Kidney (tissue), 14 donors: ENCODE measurements around the gene SERF2. TPM values are rescaled to one million over a fixed set of nuclear protein-coding genes. Genes with fewer than 3 reads are reported as not detected.

Source experiments
- DNase-seq, 5 donors: peaks; one replicate each; pipeline ENCODE4 v3.0.0-alpha.2; 2013 to 2020
- FAIRE-seq: peaks from 2 replicates; lab custom pipeline; 2012; peaks lifted over from hg19 to GRCh38; lab: Jason Lieb, UNC
- H3K27ac ChIP-seq, 2 donors: one replicate each; pipeline ENCODE4 v1.7.0; 2013; ENCODE audit warnings: low read depth in 2 of 2, low read length in 2 of 2, inconsistent platforms in 1 of 2
- H3K27me3 ChIP-seq: one replicate; pipeline ENCODE4 v1.7.1; 2013; ENCODE audit warnings: low read length, inconsistent platforms; ENCODE audit not compliant: control insufficient read depth, insufficient read depth
- H3K36me3 ChIP-seq, 3 donors: one replicate each; pipeline versions ENCODE4 v1.7.0 to v1.7.1; 2013; ENCODE audit warnings: low read length in 3 of 3, control low read depth in 1 of 3, inconsistent platforms in 1 of 3; ENCODE audit not compliant: insufficient read depth in 3 of 3, control insufficient read depth in 2 of 3
- H3K4me1 ChIP-seq, 3 donors: one replicate each; pipeline versions ENCODE4 v1.7.0 to v1.7.1; 2013; ENCODE audit warnings: low read length in 3 of 3, inconsistent platforms in 1 of 3, low read depth in 1 of 3; ENCODE audit not compliant: control insufficient read depth in 2 of 3, insufficient read depth in 2 of 3
- H3K4me3 ChIP-seq, 3 donors: one replicate each; pipeline versions ENCODE4 v1.7.0 to v1.8.1; 2013; ENCODE audit warnings: low read length in 3 of 3, control low read depth in 1 of 3, inconsistent platforms in 1 of 3
- H3K9ac ChIP-seq, 3 donors: one replicate each; pipeline versions ENCODE4 v1.7.0 to v1.7.1; 2013; ENCODE audit warnings: low read length in 3 of 3, control low read depth in 1 of 3, inconsistent platforms in 1 of 3
- H3K9me3 ChIP-seq, 3 donors: one replicate each; pipeline versions ENCODE4 v1.7.0 to v1.7.1; 2013; ENCODE audit warnings: low read length in 3 of 3, control low read depth in 1 of 3, inconsistent platforms in 1 of 3; ENCODE audit not compliant: control insufficient read depth in 2 of 3, insufficient read depth in 1 of 3
- intact Hi-C: fragments of 100-400 bp; cut with DNase I; formaldehyde crosslinking; loops from one replicate; pipeline ENCODE4 v1.11.1; 2022
- polyA plus RNA-seq: library from polyadenylated mRNA; stranded (reverse); fragments of 350-450 nt; fragmentation: Illumina TruSeq; extraction: RNeasy Lipid Tissue Mini Kit (QIAGEN cat#74804); gene quantifications from one replicate; pipeline ENCODE4 v1.2.3, GENCODE V29; 2014; ENCODE audit warnings: low read depth, low replicate concordance; ENCODE audit not compliant: insufficient read depth
- total RNA-seq: library from RNA; stranded (reverse); fragmentation: NEBNext Ultra II Directional; extraction: Animal tissue kit (Norgen Biotek cat#: 25700); gene quantifications from one replicate; pipeline ENCODE4 v1.2.1, GENCODE V29; 2021
- TF ChIP-seq, protein P1 (sequence below): IDR thresholded peaks from 3 replicates; pipeline ENCODE4 v1.5.1; 2012; ENCODE audit warnings: mild to moderate bottlenecking, moderate library complexity, borderline replicate concordance; ENCODE audit not compliant: insufficient read depth; ENCODE audit errors: extremely low read depth
- donor health status: control.
- donor health status: control.
- donor health status: control.
- donor health status: control.
- donor health status: control.
- donor health status: DM: yes; HTN: yes; CAD: no.
- donor health status: Normal renal cell carcinoma (clear cell type).

The SERF2 gene
- total and polyA plus RNA-seq, 2 donors from 2014 or later: 788 to 2,452 TPM

DNA sequence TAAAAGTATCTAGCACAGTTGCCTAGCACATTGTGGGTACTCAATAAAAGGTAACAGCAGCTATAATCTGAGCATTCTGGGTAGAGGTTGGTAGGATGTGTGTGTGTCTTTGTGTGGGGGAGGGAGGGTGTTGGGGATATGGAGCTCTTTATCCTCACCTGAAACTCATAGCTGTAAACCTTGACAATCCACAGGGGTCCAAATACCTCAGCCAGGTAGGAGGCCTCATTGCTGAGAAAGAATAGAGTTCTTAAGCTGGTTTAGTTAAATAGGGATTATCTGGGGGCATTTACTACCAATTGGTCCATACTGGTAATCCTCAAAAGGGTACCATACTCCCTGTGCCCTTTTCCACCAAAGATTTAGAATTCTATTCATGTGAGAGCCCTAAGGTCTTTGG is 3.9 kb downstream of the SERF2 start:
- intact Hi-C loops: no loop called here
- H3K27ac ChIP-seq: no peak overlapping the region
- no peaks in the 10 kb centered on the region for H3K9me3 ChIP-seq
- TF ChIP-seq, protein P1, sequence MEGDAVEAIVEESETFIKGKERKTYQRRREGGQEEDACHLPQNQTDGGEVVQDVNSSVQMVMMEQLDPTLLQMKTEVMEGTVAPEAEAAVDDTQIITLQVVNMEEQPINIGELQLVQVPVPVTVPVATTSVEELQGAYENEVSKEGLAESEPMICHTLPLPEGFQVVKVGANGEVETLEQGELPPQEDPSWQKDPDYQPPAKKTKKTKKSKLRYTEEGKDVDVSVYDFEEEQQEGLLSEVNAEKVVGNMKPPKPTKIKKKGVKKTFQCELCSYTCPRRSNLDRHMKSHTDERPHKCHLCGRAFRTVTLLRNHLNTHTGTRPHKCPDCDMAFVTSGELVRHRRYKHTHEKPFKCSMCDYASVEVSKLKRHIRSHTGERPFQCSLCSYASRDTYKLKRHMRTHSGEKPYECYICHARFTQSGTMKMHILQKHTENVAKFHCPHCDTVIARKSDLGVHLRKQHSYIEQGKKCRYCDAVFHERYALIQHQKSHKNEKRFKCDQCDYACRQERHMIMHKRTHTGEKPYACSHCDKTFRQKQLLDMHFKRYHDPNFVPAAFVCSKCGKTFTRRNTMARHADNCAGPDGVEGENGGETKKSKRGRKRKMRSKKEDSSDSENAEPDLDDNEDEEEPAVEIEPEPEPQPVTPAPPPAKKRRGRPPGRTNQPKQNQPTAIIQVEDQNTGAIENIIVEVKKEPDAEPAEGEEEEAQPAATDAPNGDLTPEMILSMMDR: no peak
- no peaks in the 10 kb centered on the region for H3K27me3 ChIP-seq
- no peak overlapping the region for H3K9ac ChIP-seq
- H3K4me1 ChIP-seq: peaks cover 5 to 46% (median 36%) of the 10 kb centered on the region in 3 donors
- no peak overlapping the region for H3K4me3 ChIP-seq
- DNase-seq: no peak
- H3K36me3 ChIP-seq: peaks cover 11 to 28% (median 25%) of the 10 kb centered on the region in 3 donors
- FAIRE-seq: no peak

DNA sequence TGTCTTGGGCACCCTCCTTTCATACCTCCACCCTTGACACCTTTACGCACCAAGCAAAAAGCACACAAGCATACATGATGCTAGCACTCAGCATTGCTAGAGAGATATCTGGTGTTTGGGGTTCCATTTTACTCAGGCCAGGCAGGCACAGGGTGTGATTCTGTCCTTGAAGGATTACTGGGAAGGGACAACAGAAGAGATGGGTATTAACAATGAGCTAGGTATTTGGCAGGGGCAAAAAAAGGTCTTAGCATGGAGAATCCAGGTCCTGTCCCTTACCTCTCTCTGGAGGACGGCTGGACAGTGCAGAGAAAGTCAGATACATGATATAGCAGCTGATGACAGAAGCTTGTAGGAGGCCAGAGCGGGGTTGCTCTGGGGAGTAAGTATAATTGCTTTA is 4.4 kb downstream of the SERF2 start:
- no peak for FAIRE-seq
- H3K4me1 ChIP-seq: peaks cover 5 to 46% (median 38%) of the 10 kb centered on the region in 3 donors
- no peak overlapping the region for H3K27ac ChIP-seq
- no peak overlapping the region for H3K4me3 ChIP-seq
- DNase-seq: no peak
- H3K9ac ChIP-seq: no peak overlapping the region
- TF ChIP-seq, protein P1: no peak
- no peaks in the 10 kb centered on the region for H3K27me3 ChIP-seq
- intact Hi-C loops: no loop called here
- peaks cover 11 to 28% (median 25%) of the 10 kb centered on the region in 3 donors for H3K36me3 ChIP-seq
- H3K9me3 ChIP-seq: no peaks in the 10 kb centered on the region

DNA sequence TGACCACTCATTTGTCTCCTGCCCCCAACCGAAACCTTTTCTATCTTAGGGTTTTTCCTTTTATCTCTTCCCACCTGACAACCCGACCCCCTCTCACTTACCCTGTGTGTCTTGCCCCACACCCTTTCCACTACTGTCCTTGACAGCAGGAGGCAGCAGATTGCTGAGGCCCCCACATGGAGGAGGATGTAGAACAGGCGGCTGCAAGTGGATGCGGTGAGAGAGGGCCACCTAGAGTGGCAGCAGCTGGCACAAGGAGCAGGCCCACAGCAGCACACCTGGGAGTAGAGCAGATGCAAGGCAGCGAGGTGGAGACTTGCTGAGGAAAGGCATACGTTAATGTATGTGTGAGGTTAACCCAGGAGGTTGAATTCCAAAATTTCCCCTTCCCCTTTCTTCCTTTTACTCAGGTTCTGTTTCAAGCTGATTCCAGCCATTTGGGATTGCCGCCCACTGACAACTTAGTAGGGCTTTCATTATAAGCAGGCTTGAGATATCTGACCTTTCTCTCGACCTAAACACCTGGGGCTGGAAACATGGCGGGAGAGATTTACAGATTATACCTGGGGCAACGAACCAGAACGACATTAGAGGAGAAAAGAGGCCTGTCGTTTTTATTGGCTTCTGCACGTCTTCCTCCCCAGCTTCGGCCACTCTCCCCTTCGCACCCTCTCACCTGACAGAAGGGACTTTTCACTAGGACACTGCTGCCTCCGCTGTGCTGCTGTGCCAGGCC is 7.3 kb downstream of the SERF2 start:
- Histone ChIP-seq H3K9ac (peak overlapping the region in 1 of 3 donors; percentile 85), H3K36me3 (peaks cover 7 to 24% (median 21%) of the 10 kb centered on the region in 3 donors), H3K4me3 (no peak overlapping the region), H3K27ac (peak overlapping the region; percentile 98 to 100), H3K4me1 (peaks cover 0 to 32% (median 26%) of the 10 kb centered on the region in 3 donors), H3K9me3 (no peaks in the 10 kb centered on the region), H3K27me3 (no peaks in the 10 kb centered on the region)
- intact Hi-C loops: no loop called here
- FAIRE-seq (no peak), DNase-seq (peak in 3 of 5 donors; percentile 24 to 64 (median 29))
- TF ChIP-seq, protein P1: no peak
